Neural cell (in vitro differentiated cells): Measurements from ENCODE around the gene CCDC69.

Experiments used
- CTCF ChIP-seq: fragments of 450-650 bp; IDR thresholded peaks from 2 replicates; pipeline ENCODE4 v1.5.1; 2014; ENCODE audit warnings: antibody characterized with exemption, mild to moderate bottlenecking, moderate library complexity; ENCODE audit not compliant: poor library complexity, severe bottlenecking
- EP300 ChIP-seq: fragments of 450-650 bp; conservative IDR thresholded peaks from 2 replicates; pipeline ENCODE4 v1.6.1; 2014; ENCODE audit warnings: antibody characterized with exemption, mild to moderate bottlenecking, moderate library complexity; ENCODE audit not compliant: poor library complexity, severe bottlenecking
- EZH2 ChIP-seq: fragments of 200-600, 300-800 bp; shearing (Covaris generic), sonication (generic); IDR thresholded peaks from 2 replicates; pipeline ENCODE4 v1.6.1; 2014; ENCODE audit warnings: antibody characterized with exemption, low read length, borderline replicate concordance, mild to moderate bottlenecking; ENCODE audit not compliant: insufficient read depth, poor library complexity, severe bottlenecking
- POLR2AphosphoS5 ChIP-seq: IDR thresholded peaks from 2 replicates; pipeline ENCODE4 v1.6.1; 2012
- RAD21 ChIP-seq: fragments of 450-650 bp; conservative IDR thresholded peaks from 2 replicates; pipeline ENCODE4 v1.6.1; 2014; ENCODE audit warnings: antibody characterized with exemption, mild to moderate bottlenecking, moderate library complexity
- TAF1 ChIP-seq: IDR thresholded peaks from 2 replicates; pipeline ENCODE4 v1.6.1; 2012; ENCODE audit warnings: low read depth

GRCh38 chr5:151189151-151189550 is 34.7 kb downstream of the CCDC69 start:
- TF ChIP-seq CTCF (no peak), RAD21 (no peak), POLR2AphosphoS5 (no peak), EZH2 (no peak), TAF1 (no peak), EP300 (no peak)
